SK-N-MC (cell line): Measurements from ENCODE around the gene MADCAM1.

Experiments
- EZH2 ChIP-seq: fragments of 200-600 bp; sonication (generic); IDR thresholded peaks from one replicate; pipeline ENCODE4 v1.6.1; 2017; ENCODE audit warnings: antibody characterized with exemption
- POLR2AphosphoS5 ChIP-seq: IDR thresholded peaks from 2 replicates; pipeline ENCODE4 v1.6.1; 2012; ENCODE audit warnings: mild to moderate bottlenecking, low read depth, low read length, borderline replicate concordance

- TF ChIP-seq POLR2AphosphoS5 (no peak), EZH2 (no peak)
Measured at GRCh38 chr19:474126-475078, 21.9 kb upstream of the MADCAM1 start.
